GM23338 (cell line): Measurements from ENCODE around the gene SLC66A1. TPM values are rescaled to one million over a fixed set of nuclear protein-coding genes. Genes with fewer than 3 reads are reported as not detected.

Experiments
- ATAC-seq: fragments of 200-7000 bp; cut with Tn5 transposase; 3 replicates; pipeline ENCODE4 v1.9.1; 2020
- DNase-seq: peaks from one replicate; pipeline ENCODE4 v3.0.0-alpha.2; 2015; ENCODE audit warnings: low spot score
- H2AFZ ChIP-seq: fragments of 200-600 bp; sonication (generic); 2 replicates; pipeline ENCODE4 v1.8.0; 2016; ENCODE audit warnings: antibody characterized with exemption, mild to moderate bottlenecking, moderate library complexity
- H3F3A ChIP-seq: fragments of 200-600 bp; sonication (generic); replicated peaks from 2 replicates; pipeline ENCODE4 v1.8.0; 2017; ENCODE audit warnings: antibody characterized with exemption, mixed run types, low read depth
- H3K27ac ChIP-seq: fragments of 200-600 bp; sonication (generic); 2 replicates; pipeline ENCODE4 v1.6.1; 2016; ENCODE audit warnings: low read depth
- H3K27me3 ChIP-seq: fragments of 200-600 bp; sonication (generic); 2 replicates; pipeline ENCODE4 v1.8.0; 2016; ENCODE audit warnings: mild to moderate bottlenecking, mixed run types, moderate library complexity; ENCODE audit not compliant: insufficient read depth
- H3K36me3 ChIP-seq: fragments of 200-600 bp; sonication (generic); 2 replicates; pipeline ENCODE4 v1.8.0; 2016; ENCODE audit warnings: mild to moderate bottlenecking; ENCODE audit not compliant: insufficient read depth
- H3K4me1 ChIP-seq: fragments of 200-600 bp; sonication (generic); 2 replicates; pipeline ENCODE4 v1.8.0; 2016; ENCODE audit warnings: mild to moderate bottlenecking, moderate library complexity; ENCODE audit not compliant: insufficient read depth
- H3K4me2 ChIP-seq: fragments of 200-600 bp; sonication (generic); 2 replicates; pipeline ENCODE4 v1.7.1; 2017; ENCODE audit warnings: mixed run types
- H3K4me3 ChIP-seq: fragments of 200-600 bp; sonication (generic); 2 replicates; pipeline ENCODE4 v1.6.1; 2016; ENCODE audit warnings: mixed run types
- H3K79me2 ChIP-seq: fragments of 200-600 bp; sonication (generic); replicated peaks from 2 replicates; pipeline ENCODE4 v1.8.0; 2017; ENCODE audit warnings: mild to moderate bottlenecking; ENCODE audit not compliant: insufficient read depth
- H3K9me2 ChIP-seq: fragments of 200-600 bp; sonication (generic); 2 replicates; pipeline ENCODE4 v1.8.0; 2017; ENCODE audit not compliant: insufficient read depth
- H4K20me1 ChIP-seq: fragments of 200-600 bp; sonication (generic); replicated peaks from 2 replicates; pipeline ENCODE4 v1.8.0; 2017; ENCODE audit warnings: mild to moderate bottlenecking; ENCODE audit not compliant: insufficient read depth
- H3K27ac Mint-ChIP-seq: 2 replicates; pipeline ENCODE4 v1.8.0; 2020; ENCODE audit warnings: inconsistent platforms, mild to moderate bottlenecking, moderate library complexity, mixed read lengths
- H3K27me3 Mint-ChIP-seq: 3 replicates; pipeline ENCODE4 v1.8.0; 2022; ENCODE audit warnings: low read depth, mild to moderate bottlenecking, moderate library complexity, mixed read lengths, inconsistent platforms; ENCODE audit not compliant: insufficient read depth, poor library complexity
- H3K36me3 Mint-ChIP-seq: 3 replicates; pipeline ENCODE4 v1.8.0; 2021; ENCODE audit warnings: low read depth, mild to moderate bottlenecking, inconsistent platforms, moderate library complexity, mixed read lengths
- H3K4me1 Mint-ChIP-seq: 3 replicates; pipeline ENCODE4 v1.8.0; 2020; ENCODE audit warnings: mild to moderate bottlenecking, inconsistent platforms, mixed read lengths
- H3K4me3 Mint-ChIP-seq: 3 replicates; pipeline ENCODE4 v1.8.0; 2021; ENCODE audit warnings: moderate library complexity, mild to moderate bottlenecking, inconsistent platforms, mixed read lengths
- H3K9me3 Mint-ChIP-seq: 3 replicates; pipeline ENCODE4 v1.8.0; 2020; ENCODE audit warnings: moderate library complexity, mild to moderate bottlenecking, inconsistent platforms, mixed read lengths
- CREB1 ChIP-seq: fragments of 250-450 bp; sonication (Bioruptor Pico); IDR thresholded peaks from 2 replicates; pipeline ENCODE4 v1.5.0; 2020; ENCODE audit warnings: low read depth, mild to moderate bottlenecking, moderate library complexity
- CTCF ChIP-seq, 2 experiments: fragments of 200-600 bp in 1 of 2; sonication (generic) in 1 of 2; conservative IDR thresholded peaks; 2 replicates each; pipeline versions ENCODE4 v1.5.1 to v1.6.1; 2016 to 2017; ENCODE audit warnings: antibody characterized with exemption in 2 of 2, low read depth in 2 of 2, mild to moderate bottlenecking in 2 of 2, moderate library complexity in 1 of 2
- ETS1 ChIP-seq: IDR thresholded peaks from 2 replicates; pipeline ENCODE4 v1.6.1; 2016; ENCODE audit warnings: antibody characterized with exemption
- EZH2 ChIP-seq: fragments of 200-600 bp; sonication (generic); IDR thresholded peaks from one replicate; pipeline ENCODE4 v1.8.0; 2017; ENCODE audit warnings: antibody characterized with exemption, mild to moderate bottlenecking, low read depth; ENCODE audit not compliant: unreplicated experiment
- EZH2phosphoT487 ChIP-seq: fragments of 200-600 bp; sonication (generic); IDR thresholded peaks from one replicate; pipeline ENCODE4 v1.8.1; 2018; ENCODE audit warnings: antibody characterized with exemption; ENCODE audit not compliant: unreplicated experiment
- JUNB ChIP-seq: IDR thresholded peaks from one replicate; pipeline ENCODE4 v1.6.1; 2016; ENCODE audit warnings: antibody characterized with exemption; ENCODE audit not compliant: unreplicated experiment
- NANOG ChIP-seq: IDR thresholded peaks from 2 replicates; pipeline ENCODE4 v1.6.1; 2016; ENCODE audit warnings: antibody characterized with exemption, borderline replicate concordance
- POLR2AphosphoS5 ChIP-seq: IDR thresholded peaks from 2 replicates; pipeline ENCODE4 v1.6.1; 2016; ENCODE audit warnings: antibody characterized with exemption, low read depth
- STAT1 ChIP-seq: IDR thresholded peaks from one replicate; pipeline ENCODE4 v1.6.1; 2016; ENCODE audit warnings: antibody characterized with exemption; ENCODE audit not compliant: unreplicated experiment
- ZNF114 ChIP-seq: fragments of 250-450 bp; sonication (Bioruptor Pico); IDR thresholded peaks from 2 replicates; pipeline ENCODE4 v1.5.0; 2020; ENCODE audit warnings: mild to moderate bottlenecking, moderate library complexity
- ZNF331 ChIP-seq: fragments of 250-450 bp; sonication (Bioruptor Pico); IDR thresholded peaks from 2 replicates; pipeline ENCODE4 v1.5.0; 2020; ENCODE audit warnings: low read depth, mild to moderate bottlenecking, moderate library complexity
- polyA plus RNA-seq: library from polyadenylated mRNA; unstranded; fragments of >200 nt; fragmentation: Nextera tagmentation; extraction: Ambion mirVana; gene quantifications from 2 replicates; pipeline ENCODE4 v1.2.1, GENCODE V29; 2016
- total RNA-seq: library from RNA; depleted of rRNA; stranded (reverse); fragments of >200 nt; shearing (Covaris generic); gene quantifications from 2 replicates; pipeline ENCODE4 v1.2.3, GENCODE V29; 2014

SLC66A1 gene
- total and polyA plus RNA-seq, 2 experiments from 2014 or later, result 6.9 to 19.7 TPM

GRCh38 chr1:19309123-19309813 is 2.9 kb upstream of the SLC66A1 start:
- no peaks in the 10 kb centered on the region for H3K9me2 ChIP-seq
- Mint-ChIP-seq H3K4me3 (no peak overlapping the region), H3K27ac (no peak overlapping the region), H3K9me3 (no peaks in the 10 kb centered on the region), H3K36me3 (peaks cover 36% of the 10 kb centered on the region), H3K27me3 (peaks cover 6% of the 10 kb centered on the region), H3K4me1 (peaks cover 13% of the 10 kb centered on the region)
- H3K4me3 ChIP-seq, result no peak overlapping the region
- H3K4me2 ChIP-seq, result no peak overlapping the region
- no peak overlapping the region for H2AFZ ChIP-seq
- H4K20me1 ChIP-seq, result peaks cover 3% of the 10 kb centered on the region; the same call in 1 of the 2 replicates
- peaks cover 10% of the 10 kb centered on the region for H3K27me3 ChIP-seq
- TF ChIP-seq EZH2phosphoT487 (no peak), NANOG (no peak), POLR2AphosphoS5 (no peak), JUNB (no peak), ETS1 (no peak), ZNF331 (CRISPR knock-in tag) (no peak), STAT1 (no peak), CREB1 (CRISPR knock-in tag) (no peak), EZH2 (no peak), ZNF114 (CRISPR knock-in tag) (no peak)
- H3K27ac ChIP-seq, result no peak overlapping the region
- ATAC-seq, result no peak
- 0 out of 2 replicates have a peak, but pooled peaks cover 8% of the 10 kb centered on the region for H3K4me1 ChIP-seq
- H3K79me2 ChIP-seq, result no peaks in the 10 kb centered on the region; the same call in 1 of the 2 replicates
- H3F3A ChIP-seq, result no peaks in the 10 kb centered on the region
- DNase-seq, result no peak
- no peaks in the 10 kb centered on the region for H3K36me3 ChIP-seq

- ATAC-seq (no peak), DNase-seq (no peak)
- H3F3A ChIP-seq, result no peaks in the 10 kb centered on the region
- no peaks in the 10 kb centered on the region for H3K36me3 ChIP-seq
- no peak overlapping the region for H3K27ac ChIP-seq
- H3K9me2 ChIP-seq, result no peaks in the 10 kb centered on the region
- Mint-ChIP-seq H3K4me3 (no peak overlapping the region), H3K9me3 (no peaks in the 10 kb centered on the region), H3K27ac (no peak overlapping the region), H3K4me1 (peaks cover 13% of the 10 kb centered on the region), H3K36me3 (peaks cover 28% of the 10 kb centered on the region), H3K27me3 (peaks cover 6% of the 10 kb centered on the region)
- 0 out of 2 replicates have a peak, but pooled peaks cover 8% of the 10 kb centered on the region for H3K4me1 ChIP-seq
- peaks cover 3% of the 10 kb centered on the region; the same call in 1 of the 2 replicates for H4K20me1 ChIP-seq
- H3K79me2 ChIP-seq, result no peaks in the 10 kb centered on the region; the same call in 1 of the 2 replicates
- no peak overlapping the region for H2AFZ ChIP-seq
- H3K4me3 ChIP-seq, result no peak overlapping the region
- H3K4me2 ChIP-seq, result no peak overlapping the region
- peaks cover 10% of the 10 kb centered on the region for H3K27me3 ChIP-seq
- TF ChIP-seq STAT1, result no peak
- TF ChIP-seq ZNF331 (CRISPR knock-in tag), result no peak
- no peak for TF ChIP-seq EZH2
- TF ChIP-seq CREB1 (CRISPR knock-in tag), result no peak
- TF ChIP-seq CTCF (conservative IDR thresholded peaks at IDR 0.05; ENCODE audit: low read depth in 2 of 2), result no peak
Measured at GRCh38 chr1:19310061-19310460, 2.1 kb upstream of the SLC66A1 start.
